ENCODE data around the gene CDC42SE1. TPM values are rescaled to one million over a fixed set of nuclear protein-coding genes. Genes with fewer than 3 reads are reported as not detected.

CDC42SE1 gene
- total and polyA plus RNA-seq, 2 donors from 2014 or later: 36.6 to 107 TPM

DNA sequence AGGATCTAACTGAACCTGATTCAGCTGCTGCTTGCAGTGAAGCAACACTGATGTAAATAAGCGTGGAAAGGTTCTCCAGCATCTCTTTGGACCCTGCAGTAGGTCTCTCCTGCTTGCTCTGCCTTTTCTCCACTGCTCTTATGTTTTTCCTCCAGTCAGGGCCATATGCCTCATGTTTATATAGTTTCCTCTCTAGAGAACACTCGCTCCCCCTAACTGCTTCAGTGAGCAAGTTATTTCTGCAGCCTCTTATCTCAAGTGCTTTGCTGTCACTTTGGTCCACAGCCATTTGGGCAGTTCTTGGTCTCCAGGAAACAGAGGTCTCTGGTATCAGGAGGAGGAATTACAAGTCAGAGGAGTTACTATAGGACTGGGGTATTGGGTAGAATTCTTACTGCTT, 45.9 kb downstream of the CDC42SE1 start:
- Histone ChIP-seq H3K36me3 (ENCODE audit: control insufficient read depth in 2 of 3, insufficient read depth in 3 of 3, low read length in 3 of 3) (peaks cover 0 to 8% (median 5%) of the 10 kb centered on the region in 3 donors), H3K9me3 (ENCODE audit: control insufficient read depth in 2 of 3, insufficient read depth in 1 of 3, low read length in 3 of 3) (no peaks in the 10 kb centered on the region), H3K4me3 (ENCODE audit: low read length in 3 of 3) (peak overlapping the region in 2 of 3 donors; percentile 6 to 9), H3K27me3 (ENCODE audit: control insufficient read depth, insufficient read depth, low read length) (no peaks in the 10 kb centered on the region), H3K27ac (ENCODE audit: low read depth in 2 of 2, low read length in 2 of 2) (peak overlapping the region; percentile 47 to 76), H3K4me1 (ENCODE audit: control insufficient read depth in 2 of 3, insufficient read depth in 2 of 3, low read depth in 1 of 3, low read length in 3 of 3) (peaks cover 0 to 14% (median 7%) of the 10 kb centered on the region in 3 donors), H3K9ac (ENCODE audit: low read length in 3 of 3) (peak overlapping the region in 1 of 3 donors; percentile 12)
- TF ChIP-seq, protein P1, sequence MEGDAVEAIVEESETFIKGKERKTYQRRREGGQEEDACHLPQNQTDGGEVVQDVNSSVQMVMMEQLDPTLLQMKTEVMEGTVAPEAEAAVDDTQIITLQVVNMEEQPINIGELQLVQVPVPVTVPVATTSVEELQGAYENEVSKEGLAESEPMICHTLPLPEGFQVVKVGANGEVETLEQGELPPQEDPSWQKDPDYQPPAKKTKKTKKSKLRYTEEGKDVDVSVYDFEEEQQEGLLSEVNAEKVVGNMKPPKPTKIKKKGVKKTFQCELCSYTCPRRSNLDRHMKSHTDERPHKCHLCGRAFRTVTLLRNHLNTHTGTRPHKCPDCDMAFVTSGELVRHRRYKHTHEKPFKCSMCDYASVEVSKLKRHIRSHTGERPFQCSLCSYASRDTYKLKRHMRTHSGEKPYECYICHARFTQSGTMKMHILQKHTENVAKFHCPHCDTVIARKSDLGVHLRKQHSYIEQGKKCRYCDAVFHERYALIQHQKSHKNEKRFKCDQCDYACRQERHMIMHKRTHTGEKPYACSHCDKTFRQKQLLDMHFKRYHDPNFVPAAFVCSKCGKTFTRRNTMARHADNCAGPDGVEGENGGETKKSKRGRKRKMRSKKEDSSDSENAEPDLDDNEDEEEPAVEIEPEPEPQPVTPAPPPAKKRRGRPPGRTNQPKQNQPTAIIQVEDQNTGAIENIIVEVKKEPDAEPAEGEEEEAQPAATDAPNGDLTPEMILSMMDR (IDR thresholded peaks at IDR 0.05; ENCODE audit: borderline replicate concordance, extremely low read depth, insufficient read depth): no peak
- DNase-seq (peak in 4 of 5 donors; percentile 44 to 94 (median 68)), FAIRE-seq (no peak)
- intact Hi-C loops (cut with DNase I): no loop called here

DNA sequence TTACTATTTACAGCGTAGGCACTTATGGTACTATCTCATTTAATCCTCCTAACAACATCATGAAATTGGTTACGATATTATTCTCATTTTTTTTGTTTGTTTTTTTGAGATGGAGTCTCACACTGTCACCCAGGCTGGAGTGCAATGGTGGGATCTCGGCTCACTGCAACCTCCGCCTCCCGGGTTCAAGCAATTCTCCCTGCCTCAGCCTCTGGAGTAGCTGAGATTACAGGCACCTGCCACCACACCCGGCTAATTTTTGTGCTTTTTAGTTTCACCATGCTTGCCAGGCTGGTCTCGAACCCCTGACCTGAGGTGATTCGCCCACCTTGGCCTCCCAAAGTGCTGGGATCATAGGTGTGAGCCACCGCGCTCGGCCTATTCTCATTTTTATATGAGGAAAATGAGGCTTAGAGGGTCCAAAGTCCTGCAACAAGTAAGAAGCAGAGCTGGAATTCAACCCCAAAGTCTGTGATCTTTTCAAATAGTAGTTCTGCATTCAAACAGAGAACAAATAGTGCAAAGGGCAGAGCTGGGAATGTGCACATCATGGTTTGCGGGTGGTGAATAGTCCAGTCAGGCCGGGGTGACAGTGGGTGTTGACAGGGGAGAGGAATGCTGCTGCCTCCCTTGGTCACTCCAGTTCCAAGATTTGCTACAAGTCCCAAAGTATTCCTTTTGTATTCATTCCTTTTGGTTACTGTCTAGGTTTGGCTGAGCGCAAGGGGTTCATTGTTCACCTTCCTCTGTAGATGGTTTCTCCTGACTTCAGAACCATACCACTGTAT, 46.5 kb downstream of the CDC42SE1 start:
- Histone ChIP-seq H3K9ac (ENCODE audit: low read length in 3 of 3) (no peak overlapping the region), H3K4me3 (ENCODE audit: low read length in 3 of 3) (peak overlapping the region in 2 of 3 donors; percentile 6 to 9), H3K27me3 (ENCODE audit: control insufficient read depth, insufficient read depth, low read length) (no peaks in the 10 kb centered on the region), H3K9me3 (ENCODE audit: control insufficient read depth in 2 of 3, insufficient read depth in 1 of 3, low read length in 3 of 3) (no peaks in the 10 kb centered on the region), H3K4me1 (ENCODE audit: control insufficient read depth in 2 of 3, insufficient read depth in 2 of 3, low read depth in 1 of 3, low read length in 3 of 3) (peaks cover 2 to 14% (median 8%) of the 10 kb centered on the region in 3 donors), H3K27ac (ENCODE audit: low read depth in 2 of 2, low read length in 2 of 2) (peak overlapping the region; percentile 47 to 76), H3K36me3 (ENCODE audit: control insufficient read depth in 2 of 3, insufficient read depth in 3 of 3, low read length in 3 of 3) (peaks cover 0 to 3% (median 0%) of the 10 kb centered on the region in 3 donors)
- intact Hi-C loops (cut with DNase I): no loop called here
- DNase-seq: peak in 2 of 5 donors; percentile 42 to 62
- FAIRE-seq: no peak
- TF ChIP-seq, protein P1 (IDR thresholded peaks at IDR 0.05; ENCODE audit: borderline replicate concordance, extremely low read depth, insufficient read depth): no peak

DNA sequence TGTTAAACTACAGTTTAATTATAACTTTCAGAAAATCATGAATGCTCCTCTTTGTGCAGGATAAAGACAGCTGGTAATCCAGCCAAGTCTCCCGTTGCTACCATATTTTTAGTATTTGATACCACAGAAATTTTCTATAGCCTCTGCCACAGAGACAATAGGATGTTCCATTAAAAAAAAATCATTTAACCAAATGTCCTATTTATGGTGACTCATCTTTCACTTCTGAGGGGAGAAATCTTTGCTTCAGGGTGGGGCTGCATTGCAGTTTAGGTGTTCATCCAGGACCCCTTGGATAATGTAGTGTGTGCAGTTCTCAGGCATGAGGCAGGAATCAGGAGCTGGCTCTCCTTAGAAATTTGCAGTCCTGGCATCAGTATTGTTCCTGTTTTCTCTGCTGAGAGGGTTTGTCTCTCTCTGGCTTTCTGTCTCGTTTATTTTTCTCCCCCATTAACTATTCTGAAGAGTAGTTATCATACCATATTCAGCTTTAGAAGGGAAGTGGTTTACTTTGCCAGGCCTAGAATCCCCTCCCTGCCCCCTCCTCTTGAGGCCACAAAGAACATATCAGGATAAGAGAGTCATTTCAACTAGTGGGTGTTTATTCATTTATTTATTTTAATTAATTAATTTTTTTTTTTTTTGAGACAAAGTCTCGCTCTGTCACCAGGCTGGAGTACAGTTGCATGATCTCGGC, 48.1 kb downstream of the CDC42SE1 start:
- intact Hi-C loops (cut with DNase I): no loop called here
- no peak for FAIRE-seq
- Histone ChIP-seq H3K9ac (ENCODE audit: low read length in 3 of 3) (no peak overlapping the region), H3K4me1 (ENCODE audit: control insufficient read depth in 2 of 3, insufficient read depth in 2 of 3, low read depth in 1 of 3, low read length in 3 of 3) (peaks cover 3 to 19% (median 14%) of the 10 kb centered on the region in 3 donors), H3K9me3 (ENCODE audit: control insufficient read depth in 2 of 3, insufficient read depth in 1 of 3, low read length in 3 of 3) (no peaks in the 10 kb centered on the region), H3K4me3 (ENCODE audit: low read length in 3 of 3) (no peak overlapping the region), H3K27ac (ENCODE audit: low read depth in 2 of 2, low read length in 2 of 2) (no peak overlapping the region), H3K36me3 (ENCODE audit: control insufficient read depth in 2 of 3, insufficient read depth in 3 of 3, low read length in 3 of 3) (no peaks in the 10 kb centered on the region), H3K27me3 (ENCODE audit: control insufficient read depth, insufficient read depth, low read length) (no peaks in the 10 kb centered on the region)
- TF ChIP-seq, protein P1 (IDR thresholded peaks at IDR 0.05; ENCODE audit: borderline replicate concordance, extremely low read depth, insufficient read depth): no peak
- DNase-seq: no peak
